Peyer's patch (tissue), 4 donors: Measurements from ENCODE around the gene CLEC12A. TPM values are rescaled to one million over a fixed set of nuclear protein-coding genes. Genes with fewer than 3 reads are reported as not detected.

Source experiments
- DNase-seq, 3 donors: peaks; one replicate each; pipeline ENCODE4 v3.0.0-alpha.2; 2017 to 2019
- H3K27ac ChIP-seq, 4 donors: fragments of 200-600 bp; sonication (generic); one replicate each; pipeline ENCODE4 v1.5.1; 2016 to 2019
- H3K27me3 ChIP-seq, 2 donors: fragments of 200-600 bp; sonication (generic); one replicate each; pipeline ENCODE4 v1.5.1; 2019
- H3K36me3 ChIP-seq, 3 donors: fragments of 200-600 bp; sonication (generic); one replicate each; pipeline ENCODE4 v1.5.1; 2016 to 2019
- H3K4me1 ChIP-seq, 4 donors: fragments of 200-600 bp; sonication (generic); one replicate each; pipeline ENCODE4 v1.5.1; 2016 to 2019
- H3K4me3 ChIP-seq, 4 donors: fragments of 200-600 bp; sonication (generic); 1 replicate in 3 of 4; 2 replicates in 1 of 4; pipeline ENCODE4 v1.5.1; 2016 to 2019; ENCODE audit warnings: mild to moderate bottlenecking in 1 of 4
- H3K9me3 ChIP-seq, 4 donors: fragments of 200-600 bp; sonication (generic); one replicate each; pipeline ENCODE4 v1.5.1; 2016 to 2019; ENCODE audit warnings: mild to moderate bottlenecking in 1 of 4
- POLR2A ChIP-seq, 2 donors: fragments of 450-650 bp; IDR thresholded peaks; one replicate each; pipeline ENCODE4 v1.5.1; 2017; ENCODE audit warnings: antibody characterized with exemption in 2 of 2, mild to moderate bottlenecking in 2 of 2, moderate library complexity in 2 of 2
- total RNA-seq, 4 donors: library from RNA; depleted of rRNA; stranded (reverse); fragments of >200 nt; gene quantifications; one replicate each; pipeline ENCODE4 v1.1.0, GENCODE V29; 2016
- TF ChIP-seq, protein P1 (sequence below), 6 experiments: fragments of 450-650 bp in 4 of 6; fragments of 200-600 bp in 2 of 6; sonication (generic) in 1 of 6; IDR thresholded peaks; one replicate each; pipeline ENCODE4 v1.5.1; 2017 to 2019; ENCODE audit warnings: antibody characterized with exemption in 6 of 6, mild to moderate bottlenecking in 3 of 6, moderate library complexity in 1 of 6

CLEC12A gene
- total RNA-seq, 4 donors from 2014 or later, result 10.7 TPM; not detected in 3

DNA sequence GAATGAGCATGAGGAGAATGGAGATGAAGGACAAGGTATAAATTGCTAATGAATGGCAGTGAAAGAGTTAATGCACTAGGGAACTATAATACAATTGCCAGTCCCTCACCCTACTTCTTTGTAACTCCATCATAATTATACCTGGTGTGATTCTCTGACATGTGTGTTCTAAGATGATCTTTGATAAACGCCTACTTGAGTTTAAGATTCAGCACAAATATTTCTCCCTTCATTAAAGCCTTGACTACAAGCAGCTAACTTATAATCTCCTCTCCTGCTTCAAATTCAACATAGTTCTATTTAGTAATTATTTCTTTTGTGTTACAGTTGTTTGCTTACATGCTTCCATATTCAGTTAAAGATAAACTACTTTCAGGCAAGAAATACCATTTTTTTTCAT lies 29.4 kb upstream of the CLEC12A start:
- H3K36me3 ChIP-seq, result no peaks in the 10 kb centered on the region
- H3K27me3 ChIP-seq, result no peaks in the 10 kb centered on the region
- H3K9me3 ChIP-seq, result no peaks in the 10 kb centered on the region
- H3K27ac ChIP-seq, result no peak overlapping the region
- H3K4me1 ChIP-seq, result no peaks in the 10 kb centered on the region
- no peak for TF ChIP-seq POLR2A (IDR thresholded peaks at IDR 0.05)
- TF ChIP-seq, protein P1, sequence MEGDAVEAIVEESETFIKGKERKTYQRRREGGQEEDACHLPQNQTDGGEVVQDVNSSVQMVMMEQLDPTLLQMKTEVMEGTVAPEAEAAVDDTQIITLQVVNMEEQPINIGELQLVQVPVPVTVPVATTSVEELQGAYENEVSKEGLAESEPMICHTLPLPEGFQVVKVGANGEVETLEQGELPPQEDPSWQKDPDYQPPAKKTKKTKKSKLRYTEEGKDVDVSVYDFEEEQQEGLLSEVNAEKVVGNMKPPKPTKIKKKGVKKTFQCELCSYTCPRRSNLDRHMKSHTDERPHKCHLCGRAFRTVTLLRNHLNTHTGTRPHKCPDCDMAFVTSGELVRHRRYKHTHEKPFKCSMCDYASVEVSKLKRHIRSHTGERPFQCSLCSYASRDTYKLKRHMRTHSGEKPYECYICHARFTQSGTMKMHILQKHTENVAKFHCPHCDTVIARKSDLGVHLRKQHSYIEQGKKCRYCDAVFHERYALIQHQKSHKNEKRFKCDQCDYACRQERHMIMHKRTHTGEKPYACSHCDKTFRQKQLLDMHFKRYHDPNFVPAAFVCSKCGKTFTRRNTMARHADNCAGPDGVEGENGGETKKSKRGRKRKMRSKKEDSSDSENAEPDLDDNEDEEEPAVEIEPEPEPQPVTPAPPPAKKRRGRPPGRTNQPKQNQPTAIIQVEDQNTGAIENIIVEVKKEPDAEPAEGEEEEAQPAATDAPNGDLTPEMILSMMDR (IDR thresholded peaks at IDR 0.05), result no peak
- DNase-seq, result no peak
- H3K4me3 ChIP-seq, result no peak overlapping the region

DNA sequence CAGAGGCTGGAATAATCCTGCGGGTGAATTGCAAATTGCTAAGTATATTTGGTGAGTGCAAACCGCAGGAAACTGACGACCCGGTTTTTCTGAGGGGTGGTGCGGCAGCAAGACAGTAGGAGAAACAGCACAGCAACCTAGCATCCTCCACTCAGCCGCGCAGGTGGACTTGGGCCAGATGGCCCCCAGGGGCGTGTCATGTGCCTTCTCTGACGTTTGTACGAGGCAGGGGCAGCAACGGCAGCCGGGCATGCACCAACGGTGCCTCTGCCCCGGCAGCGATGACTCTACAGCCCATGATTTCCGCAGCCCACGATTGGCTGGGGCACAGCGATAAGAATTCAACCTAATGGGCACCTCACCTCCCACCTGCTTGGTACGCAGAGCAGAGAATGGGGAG lies 28.0 kb upstream of the CLEC12A start:
- no peaks in the 10 kb centered on the region for H3K27me3 ChIP-seq
- H3K27ac ChIP-seq, result peak overlapping the region in 1 of 4 donors; percentile 38
- peak overlapping the region in 1 of 4 donors; percentile 19 for H3K4me3 ChIP-seq
- no peaks in the 10 kb centered on the region for H3K4me1 ChIP-seq
- no peaks in the 10 kb centered on the region for H3K36me3 ChIP-seq
- peak in 1 of 3 donors; percentile 56 for DNase-seq
- H3K9me3 ChIP-seq, result no peaks in the 10 kb centered on the region
- TF ChIP-seq POLR2A (IDR thresholded peaks at IDR 0.05), result no peak
- TF ChIP-seq, protein P1 (IDR thresholded peaks at IDR 0.05), result no peak

DNA sequence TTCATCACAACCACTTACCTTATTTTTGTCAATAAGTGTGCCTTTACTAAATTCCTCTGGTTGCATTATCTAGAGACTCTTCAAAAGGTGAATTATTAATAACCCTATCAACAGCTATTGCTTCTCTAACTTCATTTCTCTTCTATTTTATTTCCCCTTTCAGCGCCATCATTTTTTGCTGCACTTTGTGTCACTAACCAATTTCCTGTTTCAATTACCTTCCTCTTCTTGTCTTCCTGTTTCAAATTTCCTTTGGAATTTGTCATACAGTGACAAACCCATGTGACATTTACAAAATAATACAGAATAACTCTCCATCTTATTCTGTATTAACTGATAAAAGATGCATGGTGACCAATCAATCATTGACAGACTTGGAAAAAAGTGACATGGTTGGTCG lies 26.8 kb upstream of the CLEC12A start:
- TF ChIP-seq, protein P1 (IDR thresholded peaks at IDR 0.05), result no peak
- no peak for TF ChIP-seq POLR2A (IDR thresholded peaks at IDR 0.05)
- no peaks in the 10 kb centered on the region for H3K36me3 ChIP-seq
- H3K4me3 ChIP-seq, result no peak overlapping the region
- no peak overlapping the region for H3K27ac ChIP-seq
- H3K9me3 ChIP-seq, result no peaks in the 10 kb centered on the region
- no peaks in the 10 kb centered on the region for H3K27me3 ChIP-seq
- peaks cover 0 to 9% (median 0%) of the 10 kb centered on the region in 4 donors for H3K4me1 ChIP-seq
- DNase-seq, result no peak

DNA sequence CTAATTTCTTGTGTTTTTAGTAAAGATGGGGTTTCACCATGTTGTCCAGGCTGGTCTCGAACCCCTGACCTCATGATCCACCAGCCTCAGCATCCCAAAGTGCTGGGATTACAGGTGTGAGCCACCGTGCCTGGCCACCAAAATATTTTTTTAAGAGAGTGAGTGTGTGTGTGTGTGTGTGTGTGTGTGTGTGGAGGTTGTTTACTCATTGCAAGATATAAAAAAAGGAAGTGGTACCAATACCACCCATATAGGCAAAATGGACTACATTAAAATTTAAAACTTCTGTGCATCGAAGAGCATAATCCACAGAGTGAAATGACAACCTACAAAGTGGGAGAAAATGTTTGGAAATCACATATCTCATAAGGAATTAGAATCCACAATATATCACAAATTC lies 23.5 kb upstream of the CLEC12A start:
- no peak for DNase-seq
- H3K9me3 ChIP-seq, result no peaks in the 10 kb centered on the region
- peaks cover 0 to 22% (median 0%) of the 10 kb centered on the region in 4 donors for H3K4me1 ChIP-seq
- no peaks in the 10 kb centered on the region for H3K36me3 ChIP-seq
- no peak for TF ChIP-seq POLR2A (IDR thresholded peaks at IDR 0.05)
- TF ChIP-seq, protein P1 (IDR thresholded peaks at IDR 0.05), result no peak
- H3K4me3 ChIP-seq, result no peak overlapping the region
- H3K27ac ChIP-seq, result no peak overlapping the region
- no peaks in the 10 kb centered on the region for H3K27me3 ChIP-seq

DNA sequence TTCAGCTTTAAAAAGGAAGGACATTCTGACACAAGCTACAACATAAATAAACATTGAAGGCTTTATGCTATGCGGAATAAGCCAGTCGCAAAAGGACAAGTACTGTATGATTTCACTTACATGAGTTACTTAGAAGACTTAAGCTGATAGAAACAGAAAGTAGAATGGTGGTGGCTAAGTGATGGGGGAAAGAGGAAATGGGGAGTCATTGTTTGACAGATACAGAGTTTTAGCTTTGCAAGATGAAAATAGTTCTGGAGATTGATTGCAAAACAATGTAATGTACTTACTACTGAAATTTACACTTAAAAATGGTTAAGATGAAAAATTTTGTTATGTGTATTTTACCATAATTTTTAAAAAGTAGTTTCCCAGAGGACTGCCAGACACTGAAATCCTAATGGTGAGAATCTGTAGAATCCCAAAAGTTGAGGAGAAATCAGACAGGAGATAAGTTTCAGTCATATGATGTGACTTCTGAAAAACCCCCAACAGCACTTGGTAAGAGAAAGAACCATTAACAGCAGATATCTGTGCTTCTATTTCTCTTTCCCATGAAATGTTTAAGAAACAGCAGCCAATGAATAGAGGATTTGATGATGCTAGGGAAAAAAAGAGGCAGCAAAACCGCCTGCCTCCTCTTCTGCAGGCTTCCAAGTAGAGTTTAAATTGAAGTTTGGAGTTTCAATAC lies 22.5 kb upstream of the CLEC12A start:
- Histone ChIP-seq H3K4me1 (peaks cover 0 to 22% (median 0%) of the 10 kb centered on the region in 4 donors), H3K9me3 (no peaks in the 10 kb centered on the region), H3K27me3 (no peaks in the 10 kb centered on the region), H3K27ac (peak overlapping the region in 1 of 4 donors; percentile 0), H3K4me3 (no peak overlapping the region), H3K36me3 (no peaks in the 10 kb centered on the region)
- DNase-seq, result no peak
- no peak for TF ChIP-seq POLR2A (IDR thresholded peaks at IDR 0.05)
- TF ChIP-seq, protein P1 (IDR thresholded peaks at IDR 0.05), result no peak
